Right renal pelvis (tissue), 4 donors: ENCODE results near the gene SIX3. TPM values are rescaled to one million over a fixed set of nuclear protein-coding genes. Genes with fewer than 3 reads are reported as not detected.

Experiments used
- DNase-seq, 4 donors: peaks; one replicate each; pipeline ENCODE4 v3.0.0-alpha.2; 2013; ENCODE audit warnings: low read depth in 4 of 4, low spot score in 3 of 4, missing footprints in 1 of 4
- polyA plus RNA-seq, 4 donors: library from polyadenylated mRNA; unstranded; fragments of 120-200 nt; gene quantifications; one replicate each; pipeline ENCODE4 v1.2.1, GENCODE V29; 2013; ENCODE audit not compliant: insufficient read length in 4 of 4

SIX3 gene
- polyA plus RNA-seq, 4 donors, result 0.04 TPM; not detected in 3

DNA sequence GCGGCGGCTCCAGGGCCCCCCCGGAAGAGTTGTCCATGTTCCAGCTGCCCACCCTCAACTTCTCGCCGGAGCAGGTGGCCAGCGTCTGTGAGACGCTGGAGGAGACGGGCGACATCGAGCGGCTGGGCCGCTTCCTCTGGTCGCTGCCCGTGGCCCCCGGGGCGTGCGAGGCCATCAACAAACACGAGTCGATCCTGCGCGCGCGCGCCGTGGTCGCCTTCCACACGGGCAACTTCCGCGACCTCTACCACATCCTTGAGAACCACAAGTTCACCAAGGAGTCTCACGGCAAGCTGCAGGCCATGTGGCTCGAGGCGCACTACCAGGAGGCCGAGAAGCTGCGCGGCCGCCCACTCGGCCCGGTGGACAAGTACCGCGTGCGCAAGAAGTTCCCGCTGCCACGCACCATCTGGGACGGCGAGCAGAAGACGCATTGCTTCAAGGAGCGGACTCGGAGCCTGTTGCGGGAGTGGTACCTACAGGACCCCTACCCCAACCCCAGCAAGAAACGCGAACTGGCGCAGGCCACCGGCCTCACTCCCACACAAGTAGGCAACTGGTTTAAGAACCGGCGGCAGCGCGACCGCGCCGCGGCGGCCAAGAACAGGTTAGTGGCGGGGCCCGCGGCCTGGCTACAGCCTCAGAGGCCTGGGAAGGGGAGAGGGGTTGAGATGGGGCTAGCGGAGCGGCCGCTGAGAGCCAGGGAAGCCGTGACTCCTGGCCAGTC lies 965 bp downstream of the SIX3 start:
- DNase-seq, result no peak

DNA sequence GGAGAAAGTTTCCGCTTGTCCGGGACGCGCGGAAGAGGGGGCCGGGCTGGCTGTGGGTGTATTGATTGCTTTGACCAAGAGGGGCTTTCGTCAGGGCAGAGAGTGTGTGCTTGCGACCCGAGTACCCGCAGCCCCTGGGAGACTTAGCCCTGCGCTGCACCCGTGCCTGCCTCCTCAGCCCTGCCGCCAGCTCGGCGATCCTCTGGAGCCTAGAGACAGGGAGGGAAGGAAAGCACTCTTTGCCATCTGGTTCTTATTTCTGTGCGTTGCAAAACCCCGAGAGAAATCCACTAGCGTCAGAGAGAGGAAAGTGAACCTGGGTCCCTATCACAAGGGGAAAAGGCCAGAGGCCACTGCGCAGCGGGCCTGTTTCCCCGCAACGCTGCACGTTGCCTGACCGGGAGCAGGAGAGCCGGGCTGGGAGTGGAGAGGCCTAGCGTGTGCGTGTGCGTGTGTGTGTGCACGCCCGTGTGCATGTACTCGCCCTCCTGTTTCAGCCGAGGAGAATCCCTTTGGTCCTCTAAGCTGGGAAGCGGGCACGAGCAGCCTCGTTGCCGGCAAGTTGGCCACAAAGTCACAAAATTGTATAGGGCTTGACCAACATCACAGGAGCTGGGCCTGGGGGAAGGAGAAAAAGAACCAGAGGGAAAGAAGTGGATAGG lies 1.7 kb downstream of the SIX3 start:
- DNase-seq, result no peak

DNA sequence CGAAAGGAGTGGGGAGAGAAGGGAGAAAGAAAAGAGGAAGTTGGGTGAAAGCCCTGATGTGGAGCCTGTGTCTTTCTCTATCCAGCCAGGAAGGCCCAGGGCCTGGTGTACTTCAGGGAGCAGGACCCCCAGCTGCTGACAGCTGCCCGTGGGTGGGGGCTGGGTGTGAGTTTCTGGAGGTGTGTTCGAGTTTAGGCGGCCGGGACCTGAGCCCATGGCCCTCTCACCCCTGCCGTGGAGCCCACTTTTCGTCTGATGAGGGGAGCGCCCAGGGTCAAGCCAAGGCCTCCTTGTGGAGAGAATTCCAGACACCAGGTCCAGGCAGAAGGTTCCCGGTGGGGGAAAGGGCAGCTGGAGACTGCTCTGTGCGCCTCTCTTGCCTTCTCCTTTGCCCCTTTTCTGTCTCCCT lies 2.2 kb downstream of the SIX3 start:
- DNase-seq, result no peak

GRCh38 chr2:44944102-44944951 lies 2.8 kb downstream of the SIX3 start:
- no peak for DNase-seq

- DNase-seq, result no peak
Observed at GRCh38 chr2:44944952-44945612, 3.6 kb downstream of the SIX3 start.

- DNase-seq, result no peak
Observed at GRCh38 chr2:44945676-44946371, 4.3 kb downstream of the SIX3 start.

DNA sequence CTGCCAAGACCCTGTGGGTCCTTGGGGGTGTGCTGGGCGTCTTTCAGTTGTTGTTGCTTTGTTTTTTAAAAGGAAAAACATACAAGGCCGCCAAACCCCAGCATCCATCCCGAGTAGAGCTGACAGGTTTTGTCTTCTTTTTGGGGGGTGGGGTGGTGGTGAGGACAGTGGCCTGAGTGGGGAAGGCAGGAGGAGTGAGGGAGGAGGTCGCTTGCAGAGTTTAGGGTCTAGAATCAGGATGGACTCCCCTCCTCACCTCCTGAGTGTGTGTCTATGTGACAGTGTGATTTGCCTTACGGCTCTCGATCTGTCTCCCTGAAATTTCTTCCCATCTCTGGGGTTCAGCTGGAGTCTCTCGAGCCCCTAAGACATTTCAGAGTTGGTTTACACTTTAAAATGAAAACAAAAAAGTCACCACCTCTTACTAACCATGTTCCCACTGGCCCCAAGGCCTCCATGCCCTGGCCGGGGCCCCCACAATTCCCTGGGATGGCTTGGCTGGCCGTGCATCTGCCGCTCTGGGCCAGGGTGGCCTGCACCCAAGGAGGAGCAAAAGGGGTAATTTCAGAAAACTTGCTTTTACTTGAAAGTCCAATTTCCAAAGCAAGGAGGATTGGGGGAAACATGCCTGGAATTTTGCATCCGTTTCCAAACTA lies 5.0 kb downstream of the SIX3 start:
- no peak for DNase-seq

DNA sequence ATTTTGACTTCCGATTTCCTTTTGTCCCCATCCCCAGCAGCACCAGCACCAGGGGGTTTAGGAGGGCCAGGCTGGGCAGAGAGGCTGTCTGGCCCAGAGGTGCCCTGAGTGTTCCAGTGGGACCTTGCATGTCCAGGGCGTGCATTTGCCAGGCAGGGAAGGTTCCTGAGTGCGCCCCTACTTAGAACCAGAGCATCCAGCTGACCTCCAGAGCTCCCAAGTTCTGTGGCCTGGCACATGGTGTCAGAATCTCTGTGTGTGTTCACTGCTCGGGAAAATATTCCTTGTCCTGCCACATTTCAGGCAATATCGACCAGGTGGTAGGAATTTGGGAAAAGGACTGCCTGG lies 5.5 kb downstream of the SIX3 start:
- DNase-seq, result no peak

DNA sequence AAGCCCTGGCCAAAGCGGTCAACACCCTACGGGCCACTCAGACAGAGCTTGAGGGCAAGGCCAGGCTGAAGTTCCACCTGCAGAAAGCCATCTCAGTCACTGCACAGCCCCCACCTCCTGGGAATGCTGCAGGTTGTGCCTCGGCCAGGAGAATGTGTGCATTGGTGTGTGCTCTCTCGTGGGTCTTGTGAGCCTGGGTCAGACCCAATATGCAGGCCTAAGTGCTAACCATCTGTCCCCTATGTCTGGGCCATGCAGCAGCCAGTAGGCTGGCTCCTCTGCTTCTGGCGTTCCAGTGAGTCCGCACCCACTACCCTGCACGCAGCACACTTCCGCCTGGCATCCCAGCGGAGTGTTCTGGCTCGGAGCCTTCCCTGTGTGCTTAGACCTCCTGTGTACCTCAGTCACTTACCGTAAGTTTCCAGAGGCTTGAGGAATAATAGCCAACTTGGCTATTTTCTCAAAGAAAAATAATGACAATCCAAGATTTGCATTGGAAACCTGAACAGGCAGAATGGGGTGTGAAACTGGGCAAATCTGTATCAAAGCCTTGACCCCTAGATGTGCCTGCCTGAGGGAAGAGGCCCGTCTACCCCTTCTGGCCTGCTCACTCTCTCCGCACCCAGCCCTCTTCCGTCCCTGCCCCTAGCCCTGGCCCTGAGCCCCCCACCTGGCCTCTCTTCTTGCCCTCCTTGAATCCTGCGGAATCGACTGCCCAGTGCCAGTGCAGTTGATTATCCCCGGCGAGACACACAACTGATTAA lies 7.2 kb downstream of the SIX3 start:
- DNase-seq, result no peak

DNA sequence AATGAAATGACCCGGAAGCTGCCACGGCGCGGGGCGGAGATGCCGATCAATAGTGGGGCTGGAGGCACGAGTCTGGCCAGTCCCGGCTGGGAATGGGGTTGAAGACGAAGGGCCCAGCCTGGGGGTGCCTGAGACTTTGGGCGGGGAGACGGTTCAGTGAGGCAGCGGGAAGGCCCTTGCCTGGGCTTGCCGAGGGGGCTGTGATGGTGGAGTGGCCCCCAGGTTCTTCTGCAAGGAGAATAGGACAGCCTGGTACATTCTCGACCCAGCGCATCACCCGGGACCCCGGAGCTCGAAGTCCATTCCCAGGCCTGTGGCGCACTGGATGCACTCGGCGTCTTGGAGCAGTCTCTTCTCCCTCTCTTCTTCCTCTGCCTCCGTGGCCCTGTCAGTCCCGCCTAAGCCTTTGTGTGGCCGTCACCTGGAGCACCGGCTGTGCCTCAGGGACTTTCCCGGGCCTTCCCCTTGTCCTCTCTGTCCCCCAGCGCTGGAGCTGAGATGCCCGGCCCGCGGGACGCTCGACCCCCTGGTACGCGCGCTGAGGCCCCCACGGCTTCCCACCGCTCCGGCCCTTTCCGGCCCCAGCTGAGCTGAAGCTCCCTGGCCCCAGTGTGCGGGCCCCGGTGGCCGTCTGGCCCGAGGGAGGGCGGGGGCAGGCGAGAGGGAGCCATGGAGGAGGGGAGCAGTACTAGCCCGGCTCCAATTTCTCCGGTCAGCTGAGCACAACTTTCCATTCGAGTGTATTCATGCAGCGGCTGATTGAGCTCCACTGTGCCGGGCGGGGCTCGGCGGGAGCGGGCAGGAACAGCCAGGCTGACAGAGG lies 8.0 kb downstream of the SIX3 start:
- no peak for DNase-seq

DNA sequence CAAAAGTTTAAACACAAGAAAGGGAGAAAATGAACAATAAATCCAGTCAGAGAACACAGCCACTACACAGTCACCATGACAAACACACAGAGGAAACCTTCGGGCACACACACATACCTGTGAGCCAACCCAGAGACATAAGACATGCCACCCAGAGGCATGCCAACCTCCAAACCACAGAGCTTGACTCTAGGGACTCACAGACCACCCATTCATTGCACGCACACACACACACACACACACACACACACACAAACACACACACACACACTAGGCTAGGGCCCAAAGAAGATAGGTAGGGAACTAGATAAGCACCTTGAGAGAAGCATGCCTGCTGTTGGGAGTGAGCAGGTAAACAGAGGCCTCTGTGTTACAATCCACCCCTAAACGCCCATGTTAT lies 9.1 kb downstream of the SIX3 start:
- DNase-seq, result no peak

GRCh38 chr2:44951124-44951523 lies 9.6 kb downstream of the SIX3 start:
- DNase-seq, result no peak

GRCh38 chr2:44951714-44952113 lies 10.2 kb downstream of the SIX3 start:
- DNase-seq, result no peak

GRCh38 chr2:44952143-44952805 lies 10.8 kb downstream of the SIX3 start:
- no peak for DNase-seq

- no peak for DNase-seq
Observed at GRCh38 chr2:44952806-44953498, 11.4 kb downstream of the SIX3 start.

- no peak for DNase-seq
Observed at GRCh38 chr2:44953499-44953883, 12.0 kb downstream of the SIX3 start.

DNA sequence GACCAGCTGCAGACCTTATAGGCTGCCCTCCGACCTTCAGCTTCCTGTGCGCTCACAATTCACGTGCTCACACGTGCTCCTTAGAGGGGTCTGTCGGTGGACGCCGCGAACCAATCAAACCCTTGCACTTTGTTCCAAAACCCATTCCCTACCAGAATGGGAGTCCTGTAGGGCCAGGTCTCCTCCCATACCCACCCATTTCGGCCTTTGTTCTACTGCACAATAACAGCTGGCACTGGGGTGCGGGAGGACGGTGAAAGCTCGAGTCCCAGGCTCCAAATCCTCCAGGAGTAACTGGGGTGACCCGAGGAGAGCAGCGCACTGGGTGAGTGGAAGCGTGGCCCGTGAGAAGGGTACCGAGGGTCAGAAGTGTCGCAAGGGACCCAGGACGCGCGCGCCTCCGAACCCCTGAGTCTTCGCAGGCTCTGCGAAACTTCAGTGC lies 13.0 kb downstream of the SIX3 start:
- no peak for DNase-seq
